Ovary (tissue), 3 donors: ENCODE measurements around the gene ZW10.

Experiments
- EP300 ChIP-seq: sonication (generic); formaldehyde crosslinking; IDR thresholded peaks from one replicate; pipeline ENCODE4 v1.6.1; 2017; ENCODE audit warnings: antibody characterized with exemption
- TF ChIP-seq, protein P1 (sequence below), 3 donors: fragments of 450-650 bp in 2 of 3; fragments of 200-600 bp in 1 of 3; IDR thresholded peaks; one replicate each; pipeline versions ENCODE4 v1.5.1 to v1.8.0; 2016 to 2022; ENCODE audit warnings: antibody characterized with exemption in 3 of 3, mild to moderate bottlenecking in 1 of 3
- donor health status: DM: no; HTN: no; CAD: no.

DNA sequence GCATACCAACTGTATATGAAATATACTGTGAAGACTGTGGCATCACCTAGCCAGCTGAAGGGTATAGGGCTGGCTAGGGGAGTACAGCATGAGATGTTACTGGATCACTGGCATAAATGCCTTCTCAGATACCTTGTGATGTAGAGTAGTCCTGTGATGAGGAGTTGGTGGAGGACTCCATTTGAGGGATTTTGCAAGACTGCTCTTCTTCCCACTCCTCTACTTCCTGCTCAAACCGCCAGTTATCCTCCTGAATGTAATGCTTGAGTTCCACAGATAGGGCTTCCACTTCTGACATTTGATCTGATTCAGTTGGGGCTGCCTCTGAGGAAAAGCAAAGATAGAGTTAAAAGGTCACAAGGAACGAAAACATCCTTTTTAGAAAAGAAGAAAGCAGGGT is 35.4 kb upstream of the ZW10 start:
- TF ChIP-seq, protein P1, sequence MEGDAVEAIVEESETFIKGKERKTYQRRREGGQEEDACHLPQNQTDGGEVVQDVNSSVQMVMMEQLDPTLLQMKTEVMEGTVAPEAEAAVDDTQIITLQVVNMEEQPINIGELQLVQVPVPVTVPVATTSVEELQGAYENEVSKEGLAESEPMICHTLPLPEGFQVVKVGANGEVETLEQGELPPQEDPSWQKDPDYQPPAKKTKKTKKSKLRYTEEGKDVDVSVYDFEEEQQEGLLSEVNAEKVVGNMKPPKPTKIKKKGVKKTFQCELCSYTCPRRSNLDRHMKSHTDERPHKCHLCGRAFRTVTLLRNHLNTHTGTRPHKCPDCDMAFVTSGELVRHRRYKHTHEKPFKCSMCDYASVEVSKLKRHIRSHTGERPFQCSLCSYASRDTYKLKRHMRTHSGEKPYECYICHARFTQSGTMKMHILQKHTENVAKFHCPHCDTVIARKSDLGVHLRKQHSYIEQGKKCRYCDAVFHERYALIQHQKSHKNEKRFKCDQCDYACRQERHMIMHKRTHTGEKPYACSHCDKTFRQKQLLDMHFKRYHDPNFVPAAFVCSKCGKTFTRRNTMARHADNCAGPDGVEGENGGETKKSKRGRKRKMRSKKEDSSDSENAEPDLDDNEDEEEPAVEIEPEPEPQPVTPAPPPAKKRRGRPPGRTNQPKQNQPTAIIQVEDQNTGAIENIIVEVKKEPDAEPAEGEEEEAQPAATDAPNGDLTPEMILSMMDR (IDR thresholded peaks at IDR 0.05), result no peak
- TF ChIP-seq EP300, result no peak
